B cell (primary cell): ENCODE data around the gene C1orf174.

Experiments
- EZH2 ChIP-seq: IDR thresholded peaks from 2 replicates; pipeline ENCODE4 v1.6.1; 2012; ENCODE audit warnings: borderline replicate concordance, low read depth, mild to moderate bottlenecking, moderate library complexity, low read length; ENCODE audit not compliant: insufficient read depth, poor library complexity, severe bottlenecking
- TF ChIP-seq, protein P1 (sequence below): fragments of 200-600 bp; IDR thresholded peaks from one replicate; pipeline ENCODE4 v1.8.0; 2022; ENCODE audit warnings: antibody characterized with exemption, mild to moderate bottlenecking

DNA sequence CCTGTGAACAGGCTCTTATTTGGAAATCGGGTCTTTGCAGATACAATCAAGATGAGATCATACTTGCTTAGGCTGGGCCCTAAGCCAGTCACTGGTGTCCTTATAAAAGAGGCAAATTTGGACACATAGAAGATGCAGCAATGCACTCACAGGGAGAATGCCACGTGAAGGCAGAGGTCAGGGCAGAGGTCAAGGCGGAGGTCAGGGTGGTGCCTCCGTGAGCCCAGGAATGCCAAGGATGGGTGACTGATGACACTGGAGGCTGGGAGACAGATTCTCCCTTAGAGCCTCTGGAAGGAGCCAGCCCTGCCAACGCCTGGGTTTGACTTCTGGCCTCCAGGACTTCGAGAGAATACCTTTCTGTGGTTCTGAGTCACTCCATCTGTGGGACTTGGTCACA lies 22.8 kb upstream of the C1orf174 start:
- TF ChIP-seq, protein P1, sequence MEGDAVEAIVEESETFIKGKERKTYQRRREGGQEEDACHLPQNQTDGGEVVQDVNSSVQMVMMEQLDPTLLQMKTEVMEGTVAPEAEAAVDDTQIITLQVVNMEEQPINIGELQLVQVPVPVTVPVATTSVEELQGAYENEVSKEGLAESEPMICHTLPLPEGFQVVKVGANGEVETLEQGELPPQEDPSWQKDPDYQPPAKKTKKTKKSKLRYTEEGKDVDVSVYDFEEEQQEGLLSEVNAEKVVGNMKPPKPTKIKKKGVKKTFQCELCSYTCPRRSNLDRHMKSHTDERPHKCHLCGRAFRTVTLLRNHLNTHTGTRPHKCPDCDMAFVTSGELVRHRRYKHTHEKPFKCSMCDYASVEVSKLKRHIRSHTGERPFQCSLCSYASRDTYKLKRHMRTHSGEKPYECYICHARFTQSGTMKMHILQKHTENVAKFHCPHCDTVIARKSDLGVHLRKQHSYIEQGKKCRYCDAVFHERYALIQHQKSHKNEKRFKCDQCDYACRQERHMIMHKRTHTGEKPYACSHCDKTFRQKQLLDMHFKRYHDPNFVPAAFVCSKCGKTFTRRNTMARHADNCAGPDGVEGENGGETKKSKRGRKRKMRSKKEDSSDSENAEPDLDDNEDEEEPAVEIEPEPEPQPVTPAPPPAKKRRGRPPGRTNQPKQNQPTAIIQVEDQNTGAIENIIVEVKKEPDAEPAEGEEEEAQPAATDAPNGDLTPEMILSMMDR = no peak
- no peak for TF ChIP-seq EZH2
